Neural crest cell (in vitro differentiated cells): Measurements from ENCODE around the gene ARIH2. TPM values are rescaled to one million over a fixed set of nuclear protein-coding genes. Genes with fewer than 3 reads are reported as not detected.
A peak's percentile ranks its signal among the peaks of the same experiment; 100 is the strongest.

Experiments
- DNase-seq: peaks from one replicate; pipeline ENCODE4 v3.0.0; 2021; ENCODE audit warnings: low read depth, mixed read lengths, low spot score
- H3K27ac Mint-ChIP-seq: one replicate; pipeline ENCODE4 v1.8.0; 2021; ENCODE audit warnings: mild to moderate bottlenecking, mixed read lengths; ENCODE audit not compliant: unreplicated experiment
- H3K27me3 Mint-ChIP-seq: 2 replicates; pipeline ENCODE4 v1.8.0; 2021; ENCODE audit warnings: low read depth, mild to moderate bottlenecking, mixed read lengths
- H3K36me3 Mint-ChIP-seq: 2 replicates; pipeline ENCODE4 v1.8.0; 2021; ENCODE audit warnings: low read depth, mild to moderate bottlenecking, mixed read lengths
- H3K4me1 Mint-ChIP-seq: 2 replicates; pipeline ENCODE4 v1.8.0; 2021; ENCODE audit warnings: mixed read lengths
- H3K4me3 Mint-ChIP-seq: one replicate; pipeline ENCODE4 v1.8.0; 2021; ENCODE audit warnings: mild to moderate bottlenecking, mixed read lengths
- H3K9me3 Mint-ChIP-seq: 2 replicates; pipeline ENCODE4 v1.8.0; 2021; ENCODE audit warnings: mixed read lengths
- total RNA-seq: library from RNA; stranded (reverse); gene quantifications from 2 replicates; pipeline ENCODE4 v1.2.1, GENCODE V29; 2021
- TF ChIP-seq, protein P1 (sequence below): fragments of 200-600 bp; sonication (generic); conservative IDR thresholded peaks from 2 replicates; pipeline ENCODE4 v1.5.0; 2021; ENCODE audit warnings: antibody characterized with exemption, mild to moderate bottlenecking

The ARIH2 gene
- total RNA-seq, 1 donor from 2014 or later, result 91.7 TPM

DNA sequence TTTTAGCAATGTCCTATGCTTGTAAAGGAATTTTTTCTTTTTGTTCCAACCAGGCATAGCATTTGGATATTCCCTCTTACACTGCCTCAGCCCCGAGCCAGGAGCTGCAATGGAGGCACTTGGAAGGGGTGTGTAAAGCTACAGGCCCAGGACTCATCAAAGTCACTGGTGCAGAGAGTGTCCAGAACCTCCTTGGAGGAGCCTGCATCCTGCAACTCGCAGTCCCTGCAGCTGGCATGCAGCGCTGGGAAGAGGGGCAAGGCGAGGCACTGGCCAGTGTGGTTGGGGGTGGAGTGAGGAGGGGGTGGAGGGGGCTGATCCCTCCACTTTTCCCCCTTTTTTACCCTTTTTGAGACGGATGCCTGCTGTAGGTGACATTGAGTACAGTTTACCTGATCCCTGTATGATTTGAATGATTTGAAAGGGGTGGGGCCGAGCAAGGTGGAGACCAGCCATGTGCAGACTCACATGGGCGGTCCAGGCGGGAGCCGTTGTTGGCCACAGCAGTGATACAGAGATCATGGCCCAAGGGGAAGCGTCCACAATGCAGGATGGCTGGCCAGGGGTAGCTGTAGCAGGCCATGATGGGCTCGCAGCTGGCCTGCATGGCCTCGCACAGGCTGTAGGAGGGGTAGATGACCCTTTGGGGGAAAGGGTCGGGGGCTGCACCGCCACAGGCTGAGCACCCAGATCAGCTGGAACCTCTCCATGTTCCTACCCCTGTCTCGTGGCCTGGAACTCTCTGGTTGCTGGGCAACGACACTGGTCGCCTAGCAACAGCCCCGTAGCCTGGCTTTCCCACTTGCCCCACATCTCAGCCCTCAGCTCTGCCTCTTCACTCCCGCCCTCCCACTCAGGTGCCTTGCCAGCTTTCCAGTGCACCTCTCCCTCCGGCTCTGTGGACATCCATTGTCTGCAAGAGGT lies 79.3 kb downstream of the ARIH2 start:
- peak overlapping the region; percentile 44 for H3K4me3 Mint-ChIP-seq
- peaks cover 2% of the 10 kb centered on the region for H3K36me3 Mint-ChIP-seq
- H3K9me3 Mint-ChIP-seq, result no peaks in the 10 kb centered on the region
- no peaks in the 10 kb centered on the region for H3K27me3 Mint-ChIP-seq
- H3K4me1 Mint-ChIP-seq, result peaks cover 19% of the 10 kb centered on the region
- no peak overlapping the region for H3K27ac Mint-ChIP-seq
- DNase-seq, result peak; percentile 48
- TF ChIP-seq, protein P1, sequence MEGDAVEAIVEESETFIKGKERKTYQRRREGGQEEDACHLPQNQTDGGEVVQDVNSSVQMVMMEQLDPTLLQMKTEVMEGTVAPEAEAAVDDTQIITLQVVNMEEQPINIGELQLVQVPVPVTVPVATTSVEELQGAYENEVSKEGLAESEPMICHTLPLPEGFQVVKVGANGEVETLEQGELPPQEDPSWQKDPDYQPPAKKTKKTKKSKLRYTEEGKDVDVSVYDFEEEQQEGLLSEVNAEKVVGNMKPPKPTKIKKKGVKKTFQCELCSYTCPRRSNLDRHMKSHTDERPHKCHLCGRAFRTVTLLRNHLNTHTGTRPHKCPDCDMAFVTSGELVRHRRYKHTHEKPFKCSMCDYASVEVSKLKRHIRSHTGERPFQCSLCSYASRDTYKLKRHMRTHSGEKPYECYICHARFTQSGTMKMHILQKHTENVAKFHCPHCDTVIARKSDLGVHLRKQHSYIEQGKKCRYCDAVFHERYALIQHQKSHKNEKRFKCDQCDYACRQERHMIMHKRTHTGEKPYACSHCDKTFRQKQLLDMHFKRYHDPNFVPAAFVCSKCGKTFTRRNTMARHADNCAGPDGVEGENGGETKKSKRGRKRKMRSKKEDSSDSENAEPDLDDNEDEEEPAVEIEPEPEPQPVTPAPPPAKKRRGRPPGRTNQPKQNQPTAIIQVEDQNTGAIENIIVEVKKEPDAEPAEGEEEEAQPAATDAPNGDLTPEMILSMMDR, result no peak

GRCh38 chr3:48999085-48999858 lies 80.6 kb downstream of the ARIH2 start:
- H3K36me3 Mint-ChIP-seq, result peaks cover 2% of the 10 kb centered on the region
- no peaks in the 10 kb centered on the region for H3K9me3 Mint-ChIP-seq
- TF ChIP-seq, protein P1, result no peak
- H3K27me3 Mint-ChIP-seq, result no peaks in the 10 kb centered on the region
- DNase-seq, result no peak
- peak overlapping the region; percentile 19 for H3K27ac Mint-ChIP-seq
- no peak overlapping the region for H3K4me3 Mint-ChIP-seq
- peaks cover 19% of the 10 kb centered on the region for H3K4me1 Mint-ChIP-seq

GRCh38 chr3:49001155-49001554 lies 82.5 kb downstream of the ARIH2 start:
- no peak for DNase-seq
- H3K9me3 Mint-ChIP-seq, result no peaks in the 10 kb centered on the region
- no peaks in the 10 kb centered on the region for H3K27me3 Mint-ChIP-seq
- TF ChIP-seq, protein P1, result no peak
- no peak overlapping the region for H3K4me3 Mint-ChIP-seq
- no peaks in the 10 kb centered on the region for H3K36me3 Mint-ChIP-seq
- H3K27ac Mint-ChIP-seq, result no peak overlapping the region
- H3K4me1 Mint-ChIP-seq, result peaks cover 20% of the 10 kb centered on the region

DNA sequence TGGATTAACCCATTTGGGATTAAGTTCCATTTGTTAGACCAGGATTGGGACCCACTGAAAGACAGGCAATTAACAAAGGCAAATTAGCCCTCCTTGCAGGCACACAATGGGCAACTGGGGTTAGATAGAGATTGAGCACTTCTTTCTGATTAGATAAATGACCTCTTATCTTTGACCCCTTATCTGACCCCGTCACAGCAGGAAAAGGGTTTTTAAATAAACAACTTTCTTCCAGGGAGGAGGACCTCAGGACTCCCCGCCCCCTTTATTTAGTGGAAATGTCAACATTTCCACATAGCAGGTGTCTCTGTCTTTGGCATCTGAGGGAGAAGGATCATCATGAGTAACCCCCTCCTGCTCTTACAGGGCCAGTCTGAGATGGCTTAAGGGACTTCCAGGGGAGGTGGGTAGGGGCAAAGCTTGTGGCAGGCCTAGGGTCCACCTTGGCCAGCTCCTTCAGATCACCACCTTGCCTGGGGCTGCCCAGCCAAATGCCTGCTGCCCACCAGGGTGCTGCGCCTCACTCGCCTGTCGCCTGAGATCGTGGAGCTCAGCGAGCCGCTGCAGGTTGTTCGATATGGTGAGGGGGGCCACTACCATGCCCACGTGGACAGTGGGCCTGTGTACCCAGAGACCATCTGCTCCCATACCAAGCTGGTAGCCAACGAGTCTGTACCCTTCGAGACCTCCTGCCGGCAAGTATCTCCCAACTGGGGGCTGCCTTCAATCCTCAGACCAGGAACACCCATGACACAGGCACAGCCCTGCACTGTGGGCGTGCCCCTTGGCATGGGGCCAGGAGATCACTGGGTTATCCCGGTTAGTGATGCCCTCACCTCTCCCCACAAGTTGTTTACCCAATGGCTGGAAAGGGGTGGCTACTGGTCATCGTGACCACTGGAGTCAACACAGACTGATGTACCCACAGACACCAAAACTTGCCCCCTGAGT lies 86.0 kb downstream of the ARIH2 start:
- Mint-ChIP-seq H3K36me3 (peaks cover 10% of the 10 kb centered on the region), H3K9me3 (no peaks in the 10 kb centered on the region), H3K4me1 (peaks cover 30% of the 10 kb centered on the region), H3K4me3 (peak overlapping the region; percentile 44), H3K27ac (no peak overlapping the region), H3K27me3 (peaks cover 3% of the 10 kb centered on the region)
- TF ChIP-seq, protein P1, result no peak
- no peak for DNase-seq

GRCh38 chr3:49005303-49005680 lies 86.7 kb downstream of the ARIH2 start:
- no peak for DNase-seq
- Mint-ChIP-seq H3K9me3 (no peaks in the 10 kb centered on the region), H3K27ac (no peak overlapping the region), H3K27me3 (peaks cover 3% of the 10 kb centered on the region), H3K4me3 (peak overlapping the region; percentile 44), H3K36me3 (peaks cover 10% of the 10 kb centered on the region), H3K4me1 (peaks cover 26% of the 10 kb centered on the region)
- TF ChIP-seq, protein P1, result no peak
